Measurements from ENCODE around the gene MYH7B. TPM values are rescaled to one million over a fixed set of nuclear protein-coding genes. Genes with fewer than 3 reads are reported as not detected.

Gene MYH7B
- total RNA-seq, 1 experiment from 2014 or later, result 0.98 TPM

GRCh38 chr20:34997774-34998173 lies 42.1 kb downstream of the MYH7B start:
- H3K36me3 Mint-ChIP-seq, result peaks cover 17% of the 10 kb centered on the region
- peak overlapping the region; percentile 73; the same call in 1 of the 2 replicates for H3K27ac Mint-ChIP-seq
- ATAC-seq (no peak), DNase-seq (ENCODE audit: low spot score) (no peak)
- no peaks in the 10 kb centered on the region for H3K27me3 Mint-ChIP-seq (ENCODE audit: low read depth)
- ChIA-PET CTCF (interaction anchor here (0.7 to 7.3 kb wide), 12 partner anchors 12 to 807 kb away, joined by 3 to 152 read pairs (median 4); partner anchors contain the start of genes ACSS2, GGT7, GSS and MYH7B), POLR2A (interaction anchor here (0.8 to 1.9 kb wide), 2 partner anchors 124 to 228 kb away, joined by 4 to 5 read pairs; no protein-coding TSS in a partner anchor)
- H3K9me3 Mint-ChIP-seq, result no peaks in the 10 kb centered on the region
- H3K4me3 Mint-ChIP-seq, result no peak overlapping the region
- peaks cover 6% of the 10 kb centered on the region for H3K4me1 Mint-ChIP-seq
- TF ChIP-seq ZNF138 (CRISPR knock-in tag; conservative IDR thresholded peaks at IDR 0.05) (no peak), E2F5 (CRISPR knock-in tag; IDR thresholded peaks at IDR 0.05) (no peak), ZNF532 (CRISPR knock-in tag; IDR thresholded peaks at IDR 0.05; ENCODE audit: borderline replicate concordance) (no peak), GRHL2 (CRISPR knock-in tag; IDR thresholded peaks at IDR 0.05; ENCODE audit: insufficient replicate concordance, severe bottlenecking) (no peak), IRF2 (CRISPR knock-in tag; IDR thresholded peaks at IDR 0.05; ENCODE audit: borderline replicate concordance, low read depth) (no peak), ZSCAN18 (CRISPR knock-in tag; IDR thresholded peaks at IDR 0.05) (no peak), ESRRA (CRISPR knock-in tag; IDR thresholded peaks at IDR 0.05; ENCODE audit: borderline replicate concordance) (no peak), ETV6 (CRISPR knock-in tag; IDR thresholded peaks at IDR 0.05) (no peak), NFE2L1 (CRISPR knock-in tag; IDR thresholded peaks at IDR 0.05) (no peak), RELA (CRISPR knock-in tag; IDR thresholded peaks at IDR 0.05; ENCODE audit: borderline replicate concordance) (no peak), ZNF512 (CRISPR knock-in tag; IDR thresholded peaks at IDR 0.05; ENCODE audit: borderline replicate concordance) (no peak), TEAD1 (CRISPR knock-in tag; IDR thresholded peaks at IDR 0.05) (no peak), ZNF423 (CRISPR knock-in tag; IDR thresholded peaks at IDR 0.05) (no peak), NR1H2 (CRISPR knock-in tag; IDR thresholded peaks at IDR 0.05) (no peak), TP53 (CRISPR knock-in tag; IDR thresholded peaks at IDR 0.05) (no peak)
- TF ChIP-seq, protein P1, sequence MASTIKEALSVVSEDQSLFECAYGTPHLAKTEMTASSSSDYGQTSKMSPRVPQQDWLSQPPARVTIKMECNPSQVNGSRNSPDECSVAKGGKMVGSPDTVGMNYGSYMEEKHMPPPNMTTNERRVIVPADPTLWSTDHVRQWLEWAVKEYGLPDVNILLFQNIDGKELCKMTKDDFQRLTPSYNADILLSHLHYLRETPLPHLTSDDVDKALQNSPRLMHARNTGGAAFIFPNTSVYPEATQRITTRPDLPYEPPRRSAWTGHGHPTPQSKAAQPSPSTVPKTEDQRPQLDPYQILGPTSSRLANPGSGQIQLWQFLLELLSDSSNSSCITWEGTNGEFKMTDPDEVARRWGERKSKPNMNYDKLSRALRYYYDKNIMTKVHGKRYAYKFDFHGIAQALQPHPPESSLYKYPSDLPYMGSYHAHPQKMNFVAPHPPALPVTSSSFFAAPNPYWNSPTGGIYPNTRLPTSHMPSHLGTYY (CRISPR knock-in tag; IDR thresholded peaks at IDR 0.05), result no peak

Measured in WTC11 (cell line).